ENCODE results near the gene GALP. TPM values are rescaled to one million over a fixed set of nuclear protein-coding genes. Genes with fewer than 3 reads are reported as not detected.

GALP gene
- total and polyA plus RNA-seq, 2 experiments from 2014 or later, result not detected

- H3K4me2 ChIP-seq, result no peak overlapping the region
- H3K9me3 ChIP-seq (ENCODE audit: low read depth), result no peaks in the 10 kb centered on the region
- H3K4me1 ChIP-seq (ENCODE audit: insufficient read depth), result peaks cover 23% of the 10 kb centered on the region
Measured at GRCh38 chr19:56144831-56145230, 31.0 kb upstream of the GALP start.

DNA sequence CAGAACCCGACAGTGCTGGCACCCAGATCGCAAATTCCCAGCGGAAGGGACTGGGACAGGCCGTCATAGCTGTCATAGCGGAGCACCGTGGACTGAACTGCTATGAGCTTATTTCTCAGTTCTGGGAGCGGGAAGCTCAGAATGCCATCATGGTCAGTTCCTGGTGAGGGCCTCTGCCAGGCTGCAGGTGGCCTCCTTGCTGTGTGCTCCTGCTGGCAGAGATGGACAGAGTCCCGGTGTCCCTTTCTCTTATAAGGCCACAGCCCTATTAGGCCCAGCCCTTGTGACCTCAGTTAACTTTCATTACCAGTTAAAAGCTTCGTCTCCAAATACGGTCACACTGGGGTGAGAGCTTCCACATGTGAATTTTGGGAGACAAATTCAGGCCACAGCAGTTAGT lies 30.1 kb upstream of the GALP start:
- peaks cover 74% of the 10 kb centered on the region for H3K79me2 ChIP-seq
- TF ChIP-seq CTCF (IDR thresholded peaks at IDR 0.05; ENCODE audit: poor library complexity), result no peak
- TF ChIP-seq EZH2phosphoT487 (IDR thresholded peaks at IDR 0.05; ENCODE audit: low read depth, severe bottlenecking, unreplicated experiment), result no peak
- no peak for TF ChIP-seq EZH2 (IDR thresholded peaks at IDR 0.05; ENCODE audit: borderline replicate concordance)
- H3K27me3 ChIP-seq, result no peaks in the 10 kb centered on the region
- no peak overlapping the region for H3K4me3 ChIP-seq
- 88% methylated on average over 10 of the region's 10 CpGs for WGBS (ENCODE audit: low lambda C conversion rate, missing lambda C conversion rate)
- no peak overlapping the region for H3K4me2 ChIP-seq
- H3K27ac ChIP-seq, result no peak overlapping the region
- H3K9me2 ChIP-seq (replicated peaks; ENCODE audit: insufficient read depth), result no peaks in the 10 kb centered on the region
- no peak overlapping the region for H2AFZ ChIP-seq
- no peak for DNase-seq (ENCODE audit: low spot score)
- H3K4me1 ChIP-seq (ENCODE audit: insufficient read depth), result peaks cover 19% of the 10 kb centered on the region
- H4K20me1 ChIP-seq (ENCODE audit: insufficient read depth, poor library complexity, severe bottlenecking), result peaks cover 10% of the 10 kb centered on the region
- no peaks in the 10 kb centered on the region for H3K36me3 ChIP-seq (replicated peaks; ENCODE audit: insufficient read depth, low read depth)
- no peaks in the 10 kb centered on the region for H3K9me3 ChIP-seq (ENCODE audit: low read depth)

More at GRCh38 chr19:56144831-56145230, 31.0 kb upstream of the GALP start:
- Histone ChIP-seq H2AFZ (no peak overlapping the region), H3K27ac (peak overlapping the region; percentile 68), H3K36me3 (replicated peaks; ENCODE audit: insufficient read depth, low read depth) (no peaks in the 10 kb centered on the region), H4K20me1 (ENCODE audit: insufficient read depth, poor library complexity, severe bottlenecking) (peaks cover 3% of the 10 kb centered on the region), H3K4me3 (no peak overlapping the region), H3K9me2 (replicated peaks; ENCODE audit: insufficient read depth) (no peaks in the 10 kb centered on the region), H3K27me3 (no peaks in the 10 kb centered on the region), H3K79me2 (peaks cover 67% of the 10 kb centered on the region)
- TF ChIP-seq EZH2 (IDR thresholded peaks at IDR 0.05; ENCODE audit: borderline replicate concordance), result no peak
- no peak for TF ChIP-seq CTCF (IDR thresholded peaks at IDR 0.05; ENCODE audit: poor library complexity)
- no peak for TF ChIP-seq EZH2phosphoT487 (IDR thresholded peaks at IDR 0.05; ENCODE audit: low read depth, severe bottlenecking, unreplicated experiment)
- DNase-seq (ENCODE audit: low spot score), result no peak
- whole genome bisulfite sequencing (ENCODE audit: low lambda C conversion rate, missing lambda C conversion rate), result 86% methylated on average over 12 of the region's 12 CpGs

GRCh38 chr19:56146904-56147303 lies 28.9 kb upstream of the GALP start:
- Histone ChIP-seq H3K9me2 (replicated peaks; ENCODE audit: insufficient read depth) (no peaks in the 10 kb centered on the region), H3K4me3 (no peak overlapping the region), H2AFZ (no peak overlapping the region), H4K20me1 (ENCODE audit: insufficient read depth, poor library complexity, severe bottlenecking) (peaks cover 14% of the 10 kb centered on the region), H3K9me3 (ENCODE audit: low read depth) (no peaks in the 10 kb centered on the region), H3K36me3 (replicated peaks; ENCODE audit: insufficient read depth, low read depth) (no peaks in the 10 kb centered on the region), H3K79me2 (peaks cover 78% of the 10 kb centered on the region), H3K4me1 (ENCODE audit: insufficient read depth) (peaks cover 19% of the 10 kb centered on the region), H3K4me2 (no peak overlapping the region), H3K27ac (no peak overlapping the region), H3K27me3 (no peaks in the 10 kb centered on the region)
- no peak for DNase-seq (ENCODE audit: low spot score)
- WGBS (ENCODE audit: low lambda C conversion rate, missing lambda C conversion rate), result 99% methylated on average over 30 of the region's 31 CpGs
- TF ChIP-seq CTCF (IDR thresholded peaks at IDR 0.05; ENCODE audit: poor library complexity) (no peak), EZH2 (IDR thresholded peaks at IDR 0.05; ENCODE audit: borderline replicate concordance) (no peak), EZH2phosphoT487 (IDR thresholded peaks at IDR 0.05; ENCODE audit: low read depth, severe bottlenecking, unreplicated experiment) (no peak)

DNA sequence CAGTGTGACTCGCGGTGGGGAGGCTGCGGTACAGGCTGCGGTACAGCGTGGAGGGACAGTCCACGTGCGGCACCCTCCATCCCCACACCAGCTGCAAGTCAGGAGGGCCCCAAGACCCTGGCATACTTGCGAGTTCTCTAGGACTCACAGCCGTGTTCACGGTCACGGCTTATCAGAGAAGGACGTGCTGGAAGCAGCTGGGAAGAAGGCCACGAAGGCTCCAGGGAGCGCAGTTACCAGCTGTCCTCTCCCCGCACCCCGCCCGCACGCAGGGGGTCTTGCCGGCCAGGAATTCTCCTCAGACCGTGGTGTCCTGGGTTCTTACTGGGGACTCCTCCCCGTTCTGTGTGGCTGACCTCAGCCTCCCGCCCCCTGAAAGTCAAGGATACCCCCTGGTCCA lies 28.5 kb upstream of the GALP start:
- no peak overlapping the region for H3K4me3 ChIP-seq
- no peak for DNase-seq (ENCODE audit: low spot score)
- H3K27me3 ChIP-seq, result no peaks in the 10 kb centered on the region
- peaks cover 18% of the 10 kb centered on the region for H4K20me1 ChIP-seq (ENCODE audit: insufficient read depth, poor library complexity, severe bottlenecking)
- no peak overlapping the region for H3K27ac ChIP-seq
- H3K9me3 ChIP-seq (ENCODE audit: low read depth), result no peaks in the 10 kb centered on the region
- no peaks in the 10 kb centered on the region for H3K36me3 ChIP-seq (replicated peaks; ENCODE audit: insufficient read depth, low read depth)
- no peak for TF ChIP-seq CTCF (IDR thresholded peaks at IDR 0.05; ENCODE audit: poor library complexity)
- no peak for TF ChIP-seq EZH2 (IDR thresholded peaks at IDR 0.05; ENCODE audit: borderline replicate concordance)
- no peak for TF ChIP-seq EZH2phosphoT487 (IDR thresholded peaks at IDR 0.05; ENCODE audit: low read depth, severe bottlenecking, unreplicated experiment)
- peaks cover 82% of the 10 kb centered on the region for H3K79me2 ChIP-seq
- WGBS (ENCODE audit: low lambda C conversion rate, missing lambda C conversion rate), result 97% methylated on average over 21 of the region's 22 CpGs
- no peak overlapping the region for H3K4me2 ChIP-seq
- no peak overlapping the region for H2AFZ ChIP-seq
- H3K4me1 ChIP-seq (ENCODE audit: insufficient read depth), result peaks cover 19% of the 10 kb centered on the region
- no peaks in the 10 kb centered on the region for H3K9me2 ChIP-seq (replicated peaks; ENCODE audit: insufficient read depth)
